Gastroesophageal sphincter (tissue), 3 donors: ENCODE data around the gene TRNP1.

Source experiments
- CTCF ChIP-seq, 4 experiments: fragments of 200-600 bp in 2 of 4; fragments of 450-650 bp in 2 of 4; sonication (generic) in 1 of 4; IDR thresholded peaks; one replicate each; pipeline ENCODE4 v1.5.1; 2017 to 2019; ENCODE audit warnings: antibody characterized with exemption in 4 of 4, mild to moderate bottlenecking in 2 of 4, moderate library complexity in 2 of 4
- EP300 ChIP-seq: sonication (generic); formaldehyde crosslinking; IDR thresholded peaks from one replicate; pipeline ENCODE4 v1.6.1; 2017; ENCODE audit warnings: antibody characterized with exemption, mild to moderate bottlenecking
- POLR2A ChIP-seq, 2 donors: fragments of 450-650 bp; IDR thresholded peaks; one replicate each; pipeline ENCODE4 v1.6.1; 2017; ENCODE audit warnings: antibody characterized with exemption in 2 of 2, mild to moderate bottlenecking in 2 of 2, moderate library complexity in 1 of 2
- POLR2AphosphoS5 ChIP-seq: sonication (generic); formaldehyde crosslinking; IDR thresholded peaks from one replicate; pipeline ENCODE4 v1.6.1; 2017; ENCODE audit warnings: antibody characterized with exemption

DNA sequence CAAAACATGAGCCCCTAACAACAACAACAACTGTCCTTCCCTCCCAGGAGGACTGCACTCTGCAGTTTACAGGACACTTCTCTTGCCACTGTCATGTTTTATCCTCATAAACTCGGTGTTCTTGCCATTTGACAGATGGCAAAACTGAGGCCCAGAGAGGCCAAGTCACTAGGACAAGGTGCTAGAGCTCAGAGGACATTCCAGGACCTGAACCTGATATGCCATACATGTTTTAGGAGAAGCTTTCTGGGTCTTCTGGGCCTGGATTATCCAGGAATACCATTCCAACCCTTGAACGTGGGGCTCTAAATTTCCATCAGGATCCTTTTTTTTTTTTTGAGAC, 38.6 kb downstream of the TRNP1 start:
- no peak for TF ChIP-seq CTCF (IDR thresholded peaks at IDR 0.05)
- no peak for TF ChIP-seq POLR2A (IDR thresholded peaks at IDR 0.05)
- TF ChIP-seq EP300, result no peak
- TF ChIP-seq POLR2AphosphoS5, result no peak
